CD14-positive monocyte (primary cell): Measurements from ENCODE around the gene PEA15. TPM values are rescaled to one million over a fixed set of nuclear protein-coding genes. Genes with fewer than 3 reads are reported as not detected.

Source experiments
- DNase-seq, 3 donors: peaks; one replicate each; pipeline ENCODE4 v3.0.0-alpha.2; 2011 to 2022
- H2AFZ ChIP-seq: 2 replicates; pipeline ENCODE4 v1.6.0; 2012; ENCODE audit warnings: mild to moderate bottlenecking, low read depth, low read length, inconsistent platforms; ENCODE audit not compliant: insufficient read depth, poor library complexity, severe bottlenecking
- H3K27ac ChIP-seq, 2 donors: 1 replicate in 1 of 2; 2 replicates in 1 of 2; pipeline ENCODE4 v1.5.1; 2012 to 2013; ENCODE audit warnings: low read length in 2 of 2, control low read depth in 1 of 2, inconsistent platforms in 1 of 2, low read depth in 1 of 2, mild to moderate bottlenecking in 1 of 2
- H3K27me3 ChIP-seq, 2 donors: one replicate each; pipeline versions ENCODE4 v1.6.0 to v1.6.1; 2011 to 2013; ENCODE audit warnings: low read length in 2 of 2; ENCODE audit not compliant: control insufficient read depth in 2 of 2, insufficient read depth in 2 of 2
- H3K36me3 ChIP-seq, 2 donors: replicated peaks in 1 of 2; 1 replicate in 1 of 2; 2 replicates in 1 of 2; pipeline versions ENCODE4 v1.5.1 to v1.6.1; 2012 to 2013; ENCODE audit warnings: low read length in 2 of 2, control low read depth in 1 of 2, inconsistent platforms in 1 of 2, mild to moderate bottlenecking in 1 of 2; ENCODE audit not compliant: insufficient read depth in 2 of 2, control insufficient read depth in 1 of 2
- H3K4me1 ChIP-seq, 2 donors: 1 replicate in 1 of 2; 2 replicates in 1 of 2; pipeline versions ENCODE4 v1.5.1 to v1.6.1; 2012 to 2013; ENCODE audit warnings: low read length in 2 of 2, control low read depth in 1 of 2, inconsistent platforms in 1 of 2, mild to moderate bottlenecking in 1 of 2, moderate library complexity in 1 of 2; ENCODE audit not compliant: insufficient read depth in 2 of 2, control insufficient read depth in 1 of 2
- H3K4me2 ChIP-seq: replicated peaks from 2 replicates; pipeline ENCODE3; 2012; ENCODE audit warnings: low read length, moderate library complexity, mild to moderate bottlenecking; ENCODE audit not compliant: poor library complexity, severe bottlenecking; ENCODE audit errors: extremely low read depth
- H3K4me3 ChIP-seq, 3 experiments: fragments of 200-600 bp in 1 of 3; sonication (generic) in 1 of 3; replicated peaks in 1 of 3; 1 replicate in 2 of 3; 2 replicates in 1 of 3; pipeline ENCODE4 v1.5.1; 2011 to 2013; ENCODE audit warnings: low read length in 3 of 3, mild to moderate bottlenecking in 3 of 3, control low read depth in 2 of 3, low read depth in 2 of 3, inconsistent platforms in 1 of 3, moderate library complexity in 1 of 3
- H3K79me2 ChIP-seq: 2 replicates; pipeline ENCODE4 v1.6.0; 2012; ENCODE audit warnings: mild to moderate bottlenecking, control low read depth, inconsistent platforms, low read length, moderate library complexity; ENCODE audit not compliant: insufficient read depth
- H3K9ac ChIP-seq: 2 replicates; pipeline ENCODE4 v1.6.0; 2017; ENCODE audit warnings: low read length, mild to moderate bottlenecking; ENCODE audit not compliant: insufficient read depth, poor library complexity, severe bottlenecking
- H3K9me3 ChIP-seq, 2 donors: replicated peaks in 1 of 2; 1 replicate in 1 of 2; 2 replicates in 1 of 2; pipeline versions ENCODE4 v1.5.1 to v1.6.1; 2012 to 2013; ENCODE audit warnings: low read length in 2 of 2, control low read depth in 1 of 2; ENCODE audit not compliant: control insufficient read depth in 1 of 2, insufficient read depth in 1 of 2
- H4K20me1 ChIP-seq: 2 replicates; pipeline ENCODE4 v1.6.0; 2012; ENCODE audit warnings: mild to moderate bottlenecking, low read length, control low read depth, moderate library complexity; ENCODE audit not compliant: insufficient read depth
- H3K27ac Mint-ChIP-seq, 7 donors: one replicate each; pipeline ENCODE4 v1.8.0; 2020; ENCODE audit warnings: mild to moderate bottlenecking in 7 of 7, mixed read lengths in 7 of 7, moderate library complexity in 6 of 7, inconsistent platforms in 2 of 7
- H3K27me3 Mint-ChIP-seq, 3 donors: one replicate each; pipeline ENCODE4 v1.8.0; 2021 to 2022; ENCODE audit warnings: low read depth in 3 of 3, mild to moderate bottlenecking in 3 of 3, mixed read lengths in 3 of 3, moderate library complexity in 3 of 3, inconsistent platforms in 1 of 3
- H3K36me3 Mint-ChIP-seq, 2 donors: one replicate each; pipeline ENCODE4 v1.8.0; 2020; ENCODE audit warnings: mixed read lengths in 2 of 2, inconsistent platforms in 1 of 2, mild to moderate bottlenecking in 1 of 2
- H3K4me1 Mint-ChIP-seq: one replicate; pipeline ENCODE4 v1.8.0; 2020; ENCODE audit warnings: mild to moderate bottlenecking, mixed read lengths
- H3K4me3 Mint-ChIP-seq, 2 donors: one replicate each; pipeline ENCODE4 v1.8.0; 2020; ENCODE audit warnings: mild to moderate bottlenecking in 2 of 2, mixed read lengths in 2 of 2, moderate library complexity in 1 of 2
- H3K9me3 Mint-ChIP-seq, 7 donors: one replicate each; pipeline ENCODE4 v1.8.0; 2020 to 2022; ENCODE audit warnings: mixed read lengths in 7 of 7, mild to moderate bottlenecking in 6 of 7, moderate library complexity in 6 of 7, inconsistent platforms in 2 of 7
- WGBS: methylation state at CpG from one replicate; pipeline ENCODE4 v1.1.5; 2013; ENCODE audit warnings: missing lambda C conversion rate; ENCODE audit not compliant: insufficient coverage; 5-methylcytosine and 5-hydroxymethylcytosine counted together
- intact Hi-C, 2 donors: fragments of 100-400 bp; cut with micrococcal nuclease; formaldehyde crosslinking; loops; one replicate each; pipeline versions ENCODE4 v1.15.0 to v1.15.1; 2023
- polyA plus RNA-seq, 3 donors: library from polyadenylated mRNA; depleted of rRNA in 1 of 3; unstranded in 2 of 3; stranded (reverse) in 1 of 3; fragments of 300-500 nt in 2 of 3; fragments of >200 nt in 1 of 3; fragmentation: Illumina TruSeq in 2 of 3; gene quantifications; 1 replicate in 2 of 3; 2 replicates in 1 of 3; pipeline ENCODE4 v1.2.3, GENCODE V29; 2012 to 2021
- TF ChIP-seq, protein P1 (sequence below): fragments of 200-600 bp; IDR thresholded peaks from one replicate; pipeline ENCODE4 v1.8.0; 2022; ENCODE audit warnings: antibody characterized with exemption, mild to moderate bottlenecking

PEA15 gene
- polyA plus RNA-seq, 3 donors, result 23.6 to 163 (median 38.1) TPM

DNA sequence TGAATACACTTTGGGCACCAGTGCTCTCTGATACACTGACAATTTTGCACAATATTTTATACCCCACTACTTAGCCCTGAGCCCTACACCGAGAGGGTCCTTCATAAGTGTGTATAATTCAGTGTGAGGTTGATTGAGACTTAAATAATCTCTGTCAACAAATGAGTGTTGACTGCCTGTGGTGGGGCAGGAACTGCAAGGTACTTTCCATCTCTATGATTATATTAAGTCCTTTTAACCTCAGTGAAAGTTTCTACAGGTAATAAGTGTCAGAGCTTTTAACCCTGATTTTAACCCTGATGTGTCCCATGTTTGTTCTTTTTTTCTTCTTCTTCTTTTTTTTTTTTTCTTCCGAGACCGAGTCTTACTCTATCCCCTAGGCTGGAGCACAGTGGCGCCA is 9.0 kb upstream of the PEA15 start:
- Histone ChIP-seq H4K20me1 (no peaks in the 10 kb centered on the region), H3K36me3 (no peaks in the 10 kb centered on the region), H3K9me3 (no peaks in the 10 kb centered on the region), H3K4me1 (peaks cover 4 to 9% of the 10 kb centered on the region in 2 donors), H3K4me2 (no peak overlapping the region), H3K9ac (no peak overlapping the region), H2AFZ (no peak overlapping the region), H3K4me3 (no peak overlapping the region), H3K27me3 (no peaks in the 10 kb centered on the region), H3K79me2 (no peaks in the 10 kb centered on the region), H3K27ac (no peak overlapping the region)
- Mint-ChIP-seq H3K4me3 (no peak overlapping the region), H3K27me3 (peaks cover under 1 to 2% (median 2%) of the 10 kb centered on the region in 3 donors), H3K4me1 (no peaks in the 10 kb centered on the region), H3K36me3 (no peaks in the 10 kb centered on the region), H3K9me3 (no peaks in the 10 kb centered on the region), H3K27ac (no peak overlapping the region)
- intact Hi-C loops, result loop anchor here in 1 of 2 donors (10.0 kb wide), 1 partner anchor 91 kb away; no protein-coding TSS in a partner anchor
- TF ChIP-seq, protein P1, sequence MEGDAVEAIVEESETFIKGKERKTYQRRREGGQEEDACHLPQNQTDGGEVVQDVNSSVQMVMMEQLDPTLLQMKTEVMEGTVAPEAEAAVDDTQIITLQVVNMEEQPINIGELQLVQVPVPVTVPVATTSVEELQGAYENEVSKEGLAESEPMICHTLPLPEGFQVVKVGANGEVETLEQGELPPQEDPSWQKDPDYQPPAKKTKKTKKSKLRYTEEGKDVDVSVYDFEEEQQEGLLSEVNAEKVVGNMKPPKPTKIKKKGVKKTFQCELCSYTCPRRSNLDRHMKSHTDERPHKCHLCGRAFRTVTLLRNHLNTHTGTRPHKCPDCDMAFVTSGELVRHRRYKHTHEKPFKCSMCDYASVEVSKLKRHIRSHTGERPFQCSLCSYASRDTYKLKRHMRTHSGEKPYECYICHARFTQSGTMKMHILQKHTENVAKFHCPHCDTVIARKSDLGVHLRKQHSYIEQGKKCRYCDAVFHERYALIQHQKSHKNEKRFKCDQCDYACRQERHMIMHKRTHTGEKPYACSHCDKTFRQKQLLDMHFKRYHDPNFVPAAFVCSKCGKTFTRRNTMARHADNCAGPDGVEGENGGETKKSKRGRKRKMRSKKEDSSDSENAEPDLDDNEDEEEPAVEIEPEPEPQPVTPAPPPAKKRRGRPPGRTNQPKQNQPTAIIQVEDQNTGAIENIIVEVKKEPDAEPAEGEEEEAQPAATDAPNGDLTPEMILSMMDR, result no peak
- DNase-seq, result no peak
- no CpG with 5 or more reads among the region's 4 CpGs for WGBS

DNA sequence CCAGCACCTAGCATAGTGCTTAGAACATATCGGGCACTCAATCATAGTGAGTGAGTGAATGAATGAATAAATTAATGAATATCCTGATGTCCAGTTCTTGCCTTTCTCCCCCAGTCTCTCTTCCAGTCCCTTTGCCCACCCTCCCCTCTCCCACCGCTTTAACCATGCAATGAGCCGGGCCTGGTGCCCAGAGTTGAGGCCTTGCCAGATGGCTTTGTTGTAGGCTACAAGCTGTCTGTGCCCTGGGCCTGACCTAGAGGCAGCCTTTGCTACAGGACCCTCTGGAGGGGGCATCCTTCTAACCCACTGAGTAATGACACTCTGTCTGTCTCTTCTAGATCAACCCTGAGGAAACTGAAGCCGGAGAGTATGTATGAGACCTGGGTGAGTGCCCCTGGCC is 8.0 kb upstream of the PEA15 start:
- no peaks in the 10 kb centered on the region for H3K4me1 Mint-ChIP-seq
- Histone ChIP-seq H2AFZ (no peak overlapping the region), H3K4me3 (no peak overlapping the region), H3K27me3 (no peaks in the 10 kb centered on the region), H3K4me2 (no peak overlapping the region), H3K27ac (no peak overlapping the region), H3K36me3 (no peaks in the 10 kb centered on the region), H3K79me2 (no peaks in the 10 kb centered on the region), H3K9ac (no peak overlapping the region), H4K20me1 (no peaks in the 10 kb centered on the region), H3K4me1 (peaks cover 4 to 9% of the 10 kb centered on the region in 2 donors), H3K9me3 (no peaks in the 10 kb centered on the region)
- TF ChIP-seq, protein P1, result no peak
- H3K9me3 Mint-ChIP-seq, result no peaks in the 10 kb centered on the region
- peaks cover 0 to 2% (median under 1%) of the 10 kb centered on the region in 3 donors for H3K27me3 Mint-ChIP-seq
- no peaks in the 10 kb centered on the region for H3K36me3 Mint-ChIP-seq
- intact Hi-C loops, result loop anchor here in 1 of 2 donors (10.0 kb wide), 1 partner anchor 92 kb away; no protein-coding TSS in a partner anchor
- H3K27ac Mint-ChIP-seq, result no peak overlapping the region
- no peak for DNase-seq
- H3K4me3 Mint-ChIP-seq, result no peak overlapping the region
- 100% methylated on average over 2 of the region's 4 CpGs for WGBS
